Fibroblast of mammary gland (primary cell): Measurements from ENCODE around the gene FHIT.
A peak's percentile ranks its signal among the peaks of the same experiment; 100 is the strongest.

Experiments
- DNase-seq: peaks from one replicate; pipeline ENCODE4 v3.0.0-alpha.2; 2010; ENCODE audit warnings: low read depth
- H3K4me3 ChIP-seq: 2 replicates; pipeline ENCODE4 v1.5.1; 2011; ENCODE audit warnings: low read depth, mild to moderate bottlenecking, low read length, moderate library complexity; ENCODE audit not compliant: control insufficient read depth
- CTCF ChIP-seq: conservative IDR thresholded peaks from 2 replicates; pipeline ENCODE4 v1.5.1; 2011; ENCODE audit warnings: low read depth, low read length, inconsistent platforms; ENCODE audit not compliant: control insufficient read depth, insufficient read depth

Gene FHIT

GRCh38 chr3:60323180-60323579 lies 928.1 kb downstream of the FHIT start:
- no peak overlapping the region for H3K4me3 ChIP-seq
- DNase-seq = no peak
- no peak for TF ChIP-seq CTCF

DNA sequence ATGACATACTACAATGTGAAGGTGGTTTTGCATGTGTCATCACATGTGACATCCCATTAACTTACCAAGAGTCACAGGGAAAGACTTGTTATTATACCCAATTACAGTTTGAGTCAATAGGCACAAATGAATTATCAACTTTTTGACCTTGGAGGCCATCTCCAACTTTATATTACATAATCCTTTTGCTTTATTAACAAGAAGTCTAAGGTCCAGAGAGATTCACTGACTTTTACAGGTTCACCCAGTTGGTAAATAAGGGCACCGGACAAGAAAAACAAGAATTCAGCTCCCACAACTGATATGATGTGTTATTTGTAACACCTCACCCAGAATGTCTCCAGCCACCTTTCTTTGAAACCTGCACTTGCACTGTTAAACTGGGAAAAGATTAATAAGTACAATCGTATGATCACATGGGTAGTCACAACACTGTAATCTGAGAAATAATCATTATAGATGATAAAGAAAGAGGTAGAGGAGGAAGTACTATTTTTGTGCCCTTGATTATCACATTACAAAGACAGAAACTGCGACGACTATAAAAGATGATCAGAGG lies 928.9 kb downstream of the FHIT start:
- no peak for DNase-seq
- no peak for TF ChIP-seq CTCF
- H3K4me3 ChIP-seq = no peak overlapping the region

GRCh38 chr3:60319179-60319858 lies 931.9 kb downstream of the FHIT start:
- no peak for TF ChIP-seq CTCF
- DNase-seq = no peak
- H3K4me3 ChIP-seq = no peak overlapping the region

- peak; percentile 63 for DNase-seq
- H3K4me3 ChIP-seq = no peak overlapping the region
- TF ChIP-seq CTCF = no peak
Observed at GRCh38 chr3:60316121-60316797, 935.0 kb downstream of the FHIT start.

DNA sequence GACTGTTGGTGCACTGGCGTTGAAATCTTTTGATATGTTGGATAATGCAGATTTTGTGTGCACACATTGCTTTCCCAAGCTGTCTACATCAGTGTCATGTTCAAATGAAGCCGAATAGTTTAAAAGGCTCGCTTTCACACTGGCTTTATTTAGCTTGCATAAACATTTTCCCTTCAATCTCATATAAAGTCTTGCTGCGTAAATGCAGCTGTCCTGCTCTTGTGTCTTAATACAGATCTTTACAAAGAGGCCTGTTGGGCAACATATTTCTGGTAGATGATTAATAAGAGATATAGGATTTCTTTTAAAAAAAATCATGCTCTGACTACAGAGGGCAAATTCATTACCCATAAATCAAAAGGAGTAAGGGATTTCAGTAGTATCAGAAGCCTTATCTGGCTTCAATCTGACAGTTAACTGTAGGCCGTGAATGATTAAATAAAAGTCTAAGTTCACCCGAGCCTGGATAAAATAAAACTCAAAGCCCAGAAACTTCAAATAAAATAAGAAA lies 937.2 kb downstream of the FHIT start:
- TF ChIP-seq CTCF = no peak
- DNase-seq = no peak
- no peak overlapping the region for H3K4me3 ChIP-seq

DNA sequence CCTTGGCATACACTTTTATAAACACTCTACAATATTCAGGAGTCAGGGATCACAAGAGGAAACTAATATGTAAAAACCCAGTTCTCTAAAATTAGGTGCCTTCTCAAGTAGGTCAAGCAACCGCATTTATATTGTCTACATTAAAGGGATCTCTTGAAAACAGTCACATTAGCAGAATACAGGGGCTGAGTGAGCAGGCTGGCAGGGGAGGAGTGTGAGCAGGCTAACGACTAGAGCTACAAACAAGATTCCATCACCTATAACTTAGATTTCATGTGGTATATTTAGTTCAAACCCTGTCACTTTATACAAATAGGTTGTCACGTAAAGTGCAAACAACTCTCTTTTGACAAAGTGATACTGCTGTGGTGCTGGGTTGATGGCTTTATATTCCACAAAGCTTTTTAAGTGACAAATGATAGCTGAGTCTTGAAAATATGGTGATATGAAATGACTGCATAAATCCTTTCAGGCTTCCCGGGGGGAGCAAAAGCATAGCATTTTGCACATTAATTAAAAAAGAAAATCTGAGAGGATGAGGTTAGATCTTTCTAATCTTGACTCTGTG lies 937.9 kb downstream of the FHIT start:
- no peak for DNase-seq
- H3K4me3 ChIP-seq = no peak overlapping the region
- no peak for TF ChIP-seq CTCF
